SKM-1 treated with dmso at 0.1 percent for 144 hours (cell line): Measurements from ENCODE around the gene UNK.

Experiments used
- DNase-seq: peaks from one replicate; lab custom pipeline; 2025; ENCODE audit not compliant: unreplicated experiment; lab: John Stamatoyannopoulos, UW

The UNK gene

GRCh38 chr17:75819116-75819515 is 34.5 kb downstream of the UNK start:
- DNase-seq: no peak

- DNase-seq: no peak
Observed at GRCh38 chr17:75819678-75820077, 35.1 kb downstream of the UNK start.

DNA sequence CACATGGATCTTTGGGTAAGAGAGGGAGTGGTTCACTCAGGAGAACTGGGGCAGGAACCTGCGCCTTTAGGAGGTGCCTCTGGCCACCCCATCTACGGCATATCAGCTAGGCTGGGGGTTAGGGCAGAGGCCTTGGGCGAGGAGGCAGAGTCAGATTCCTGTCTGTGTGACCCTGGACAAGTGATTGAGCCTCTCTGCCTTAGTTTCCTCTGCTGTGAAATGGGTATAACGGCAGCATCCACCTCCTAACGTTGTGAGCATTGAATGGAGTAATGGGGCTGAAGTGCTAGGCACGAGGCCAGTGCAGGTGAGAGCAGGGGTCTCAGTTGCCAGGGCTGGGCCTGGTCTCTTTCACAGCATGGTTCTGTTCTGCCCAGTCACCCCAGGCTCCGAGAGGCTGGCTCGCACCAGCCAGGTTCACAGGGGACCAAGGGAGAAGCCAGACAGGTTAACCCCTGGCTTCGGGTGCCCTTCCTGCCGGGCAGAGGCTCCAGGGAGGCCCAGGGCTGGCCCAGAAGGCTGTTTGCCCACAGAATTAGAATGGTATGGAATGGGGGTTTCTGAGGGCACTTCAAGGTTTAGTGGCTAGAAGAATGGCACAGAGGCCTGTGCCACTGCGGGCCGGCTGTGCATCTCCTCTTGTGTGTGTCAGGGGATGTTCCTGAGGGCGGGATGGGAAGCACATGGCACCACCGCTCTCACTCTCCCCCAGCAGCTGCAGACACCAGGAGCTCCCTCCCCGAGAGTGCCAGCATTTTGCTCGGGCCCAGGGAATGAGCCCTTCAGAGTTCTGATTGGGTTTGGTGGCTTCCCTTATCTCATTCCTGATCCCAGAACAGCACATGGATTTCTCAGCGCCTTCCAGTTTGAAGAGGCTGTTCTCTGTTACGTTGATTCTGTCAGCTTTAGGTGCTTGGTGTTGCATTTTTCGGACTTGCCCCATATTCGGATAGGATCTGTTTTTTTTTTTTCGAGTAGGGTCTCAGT is 35.8 kb downstream of the UNK start:
- DNase-seq: no peak

- DNase-seq: no peak
Observed at GRCh38 chr17:75821552-75821951, 36.9 kb downstream of the UNK start.

DNA sequence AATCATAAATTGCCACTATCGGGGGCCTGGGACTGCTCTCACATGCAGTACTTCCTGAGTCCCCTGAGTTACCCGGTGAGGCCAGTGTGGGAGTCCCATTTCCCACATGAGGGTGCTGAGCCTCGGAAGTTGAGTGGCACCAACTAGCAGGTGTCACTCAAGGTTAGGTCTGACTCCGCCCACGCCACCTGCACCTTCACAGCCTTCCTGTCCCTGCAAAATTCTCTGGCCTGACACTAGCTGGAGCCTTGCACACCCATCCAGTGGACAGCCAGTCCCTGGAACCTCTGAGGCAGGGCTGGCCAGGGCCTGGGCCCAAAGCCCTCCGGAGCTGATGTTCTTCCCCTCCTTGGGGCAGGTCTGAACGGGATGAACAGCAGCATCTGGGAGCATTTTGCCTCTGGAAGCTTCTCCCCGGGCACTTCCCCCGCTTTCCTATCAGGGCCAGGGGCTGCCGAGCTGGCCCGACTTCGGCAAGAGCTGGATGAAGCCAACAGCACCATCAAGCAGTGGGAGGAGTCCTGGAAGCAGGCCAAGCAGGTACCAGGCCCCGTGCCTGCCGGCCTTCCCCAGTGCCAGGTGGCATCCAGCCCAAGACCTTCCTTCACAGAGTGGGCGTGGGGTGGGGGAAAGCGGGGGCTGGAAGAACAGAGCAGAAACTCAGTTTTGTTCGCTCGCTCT is 37.7 kb downstream of the UNK start:
- no peak for DNase-seq

- no peak for DNase-seq
Observed at GRCh38 chr17:75822800-75823166, 38.2 kb downstream of the UNK start.

GRCh38 chr17:75823257-75824041 is 38.8 kb downstream of the UNK start:
- no peak for DNase-seq

GRCh38 chr17:75824050-75824552 is 39.5 kb downstream of the UNK start:
- DNase-seq: no peak

DNA sequence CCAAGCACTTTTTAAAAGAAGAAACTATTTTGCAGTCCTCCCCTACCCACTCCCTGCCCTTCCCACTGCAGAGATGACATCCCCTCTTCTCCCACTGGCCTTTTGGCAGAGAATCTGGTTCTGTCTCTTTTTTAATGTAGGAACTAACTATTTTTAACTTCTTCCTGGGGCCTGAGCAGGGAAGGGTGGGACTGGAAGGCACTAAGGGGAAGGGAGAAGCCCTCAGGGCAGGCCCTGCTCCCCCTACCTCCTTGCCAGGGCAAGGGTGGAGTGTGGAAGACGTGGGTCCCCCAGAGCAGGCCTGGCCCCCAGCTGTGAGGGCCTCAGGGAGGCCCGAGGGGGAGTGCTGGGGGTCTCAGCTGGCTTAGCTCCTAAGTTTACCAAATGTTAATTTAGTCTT is 40.1 kb downstream of the UNK start:
- DNase-seq: no peak

- DNase-seq: no peak
Observed at GRCh38 chr17:75825149-75825552, 40.5 kb downstream of the UNK start.

GRCh38 chr17:75825748-75826370 is 41.3 kb downstream of the UNK start:
- DNase-seq: no peak

DNA sequence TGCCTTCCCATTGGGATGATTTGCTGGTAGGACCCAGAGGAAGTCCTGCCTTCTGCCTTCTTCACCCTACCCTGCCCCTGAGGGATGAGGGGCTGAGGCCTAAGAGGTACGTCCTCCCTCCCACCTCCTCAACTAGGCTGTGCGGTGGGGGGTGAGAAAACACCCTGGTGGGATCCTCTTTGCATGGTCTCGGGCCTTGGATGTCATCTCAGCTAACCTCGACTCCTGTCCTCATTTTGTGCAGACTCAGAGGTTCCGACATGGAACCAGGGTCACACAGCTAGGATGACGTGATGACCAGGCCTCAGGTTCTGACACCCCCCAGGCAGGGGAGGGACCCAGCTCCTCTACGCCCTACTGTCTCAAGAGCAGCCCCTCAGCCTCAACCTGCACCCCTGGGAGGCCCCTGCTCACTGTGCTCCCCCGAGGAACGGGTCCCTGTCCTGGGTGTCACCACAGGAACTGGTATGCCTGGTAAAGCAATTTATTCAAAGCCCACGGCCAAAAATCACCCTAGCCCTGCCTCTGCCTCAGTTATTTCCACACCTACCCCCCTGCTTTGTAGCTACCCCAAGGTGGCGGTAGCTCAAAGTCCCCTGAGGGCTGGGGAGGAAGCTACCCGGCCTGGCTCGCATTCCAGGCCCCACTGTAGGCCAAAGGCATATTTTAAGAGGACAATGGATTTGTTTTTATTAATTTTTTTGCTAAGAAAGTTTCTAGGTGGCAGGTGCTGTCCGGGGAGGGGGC is 42.1 kb downstream of the UNK start:
- DNase-seq: no peak

DNA sequence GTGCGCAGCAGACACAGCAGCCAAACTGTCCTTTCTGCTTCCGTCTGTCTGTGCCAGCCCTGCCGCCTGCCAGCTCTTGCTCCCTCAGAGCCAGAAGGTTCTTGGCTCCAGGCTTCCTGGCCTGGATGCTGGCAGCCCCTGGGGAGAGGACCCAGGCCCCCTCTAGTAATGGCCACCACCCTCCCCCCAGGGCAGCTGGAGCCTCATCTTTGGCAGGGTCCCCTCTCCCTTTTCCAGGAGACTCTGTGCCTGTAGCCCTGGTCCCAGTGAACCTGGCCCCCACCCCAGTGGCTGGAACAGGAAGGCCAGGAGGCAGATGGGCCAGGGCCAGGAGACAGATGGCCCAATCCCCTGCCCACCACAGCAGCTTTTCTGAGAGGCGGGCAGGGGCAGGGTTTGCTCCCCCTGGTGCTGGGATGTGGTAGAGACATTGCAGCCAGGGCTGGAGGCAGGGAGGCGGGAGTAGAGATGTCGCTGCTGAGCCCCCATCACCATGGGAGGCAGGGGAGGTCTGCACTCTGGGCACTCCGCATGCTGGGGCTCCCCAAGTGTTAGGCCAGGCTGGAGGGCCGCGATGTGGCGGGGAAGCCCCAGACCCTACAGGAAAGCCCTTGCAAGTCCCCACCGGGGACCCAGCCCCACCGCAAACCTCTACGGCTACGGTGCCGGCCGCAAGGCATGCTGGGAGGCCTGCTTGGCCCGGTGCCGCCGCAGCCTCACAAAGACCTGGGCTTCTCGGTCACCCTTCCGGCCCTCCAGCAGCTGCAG is 42.9 kb downstream of the UNK start:
- no peak for DNase-seq

- DNase-seq: no peak
Observed at GRCh38 chr17:75828076-75828400, 43.4 kb downstream of the UNK start.

- no peak for DNase-seq
Observed at GRCh38 chr17:75828741-75829140, 44.1 kb downstream of the UNK start.

- DNase-seq: no peak
Observed at GRCh38 chr17:75829747-75830146, 45.1 kb downstream of the UNK start.

DNA sequence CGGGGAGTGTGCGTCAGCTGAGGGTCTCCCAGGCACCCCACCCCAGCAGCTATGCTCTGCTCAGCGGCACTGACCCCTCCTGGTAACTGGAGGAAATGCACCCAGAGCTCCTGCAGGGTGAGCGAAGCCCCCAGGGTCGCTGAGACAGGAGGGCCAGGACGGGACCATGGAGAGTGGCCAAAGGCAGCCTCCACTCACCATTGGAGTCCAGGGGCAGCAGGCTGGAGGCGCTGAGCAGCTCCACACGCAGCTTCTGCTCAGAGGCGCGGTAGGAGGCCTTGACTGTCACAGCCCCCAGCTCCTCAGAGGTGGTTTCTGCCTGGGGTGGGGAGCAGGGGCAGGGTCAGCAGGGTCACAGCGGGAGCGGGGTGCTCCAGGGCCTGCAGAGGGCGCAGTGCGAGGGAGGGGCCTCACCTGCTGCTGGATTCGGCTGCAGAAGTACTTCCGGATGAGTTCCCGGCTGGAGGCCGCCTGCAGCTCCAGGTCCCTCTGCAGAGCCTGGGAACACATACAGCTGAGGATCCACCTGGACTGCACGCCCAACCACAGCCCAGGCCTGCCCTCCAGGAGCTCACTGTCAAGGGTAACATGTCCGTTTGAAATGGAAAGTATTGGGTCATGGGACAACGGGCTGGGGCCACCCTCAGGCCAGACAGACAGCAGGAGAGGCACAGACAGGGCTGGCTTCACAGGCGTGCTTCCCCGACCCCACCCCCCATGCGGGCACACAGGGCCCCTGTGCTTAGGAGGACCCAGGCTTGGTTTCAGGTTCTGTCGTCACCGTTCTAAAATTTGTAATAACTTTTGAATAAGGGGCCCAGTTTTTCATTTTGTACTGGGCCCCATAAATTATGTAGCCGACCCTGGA is 45.8 kb downstream of the UNK start:
- DNase-seq: no peak

DNA sequence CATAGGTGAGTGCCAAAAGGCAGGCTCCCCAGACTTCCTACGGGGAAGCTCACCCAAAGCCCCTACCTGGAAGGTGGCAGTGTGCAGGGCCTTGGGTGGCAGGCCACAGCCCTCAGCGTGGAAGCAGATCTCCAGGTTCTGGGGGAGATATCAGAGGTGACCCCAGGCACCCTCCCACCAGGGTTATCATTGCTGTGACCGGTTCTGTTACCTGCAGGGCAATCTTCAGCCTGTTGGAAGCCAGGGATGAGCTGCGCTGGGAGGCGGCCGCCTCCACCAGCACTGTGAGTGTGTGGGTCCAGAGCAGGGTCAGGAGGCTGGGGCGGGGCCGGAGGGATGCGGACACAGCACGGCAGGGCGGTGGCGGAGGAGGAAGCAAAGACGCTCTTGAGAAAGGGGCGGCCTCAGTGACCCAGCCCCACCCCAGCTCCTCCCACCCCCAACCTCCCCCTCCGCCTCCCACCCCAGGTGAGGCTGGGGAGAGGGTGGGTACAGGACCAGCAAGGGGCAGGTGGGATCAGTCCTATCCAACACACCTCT is 46.5 kb downstream of the UNK start:
- DNase-seq: no peak
